ENCODE measurements around the gene OXER1. TPM values are rescaled to one million over a fixed set of nuclear protein-coding genes. Genes with fewer than 3 reads are reported as not detected.
A peak's percentile ranks its signal among the peaks of the same experiment; 100 is the strongest.

OXER1 gene
- total RNA-seq, 1 donor from 2014 or later: 0.32 TPM

- DNase-seq (ENCODE audit: low read depth): no peak
These were observed 30.5 kb upstream of the OXER1 start for GRCh38 chr2:42794271-42795046.

- no peak for DNase-seq (ENCODE audit: low read depth)
These were observed 29.7 kb upstream of the OXER1 start for GRCh38 chr2:42793334-42794270.

GRCh38 chr2:42792583-42793333, 28.8 kb upstream of the OXER1 start, which contains the start of gene HAAO:
TSS of gene HAAO (minus strand) at chr2:42792583. CDS start at chr2:42792536, 47 bp downstream.
- DNase-seq (ENCODE audit: low read depth): no peak

- no peak for DNase-seq (ENCODE audit: low read depth)
These were observed 28.2 kb upstream of the OXER1 start for GRCh38 chr2:42792087-42792582.

- no peak for DNase-seq (ENCODE audit: low read depth)
These were observed 27.7 kb upstream of the OXER1 start for GRCh38 chr2:42791606-42792005.

- DNase-seq (ENCODE audit: low read depth): no peak
These were observed 25.8 kb upstream of the OXER1 start for GRCh38 chr2:42789751-42790150.

- DNase-seq (ENCODE audit: low read depth): no peak
These were observed 24.9 kb upstream of the OXER1 start for GRCh38 chr2:42788882-42789281.

- DNase-seq (ENCODE audit: low read depth): no peak
These were observed 24.5 kb upstream of the OXER1 start for GRCh38 chr2:42788478-42788793.

- DNase-seq (ENCODE audit: low read depth): no peak
These were observed 24.0 kb upstream of the OXER1 start for GRCh38 chr2:42787788-42788477.

- no peak for DNase-seq (ENCODE audit: low read depth)
These were observed 23.5 kb upstream of the OXER1 start for GRCh38 chr2:42787424-42787787.

GRCh38 chr2:42786561-42787345, 22.8 kb upstream of the OXER1 start:
- DNase-seq (ENCODE audit: low read depth): no peak

- no peak for DNase-seq (ENCODE audit: low read depth)
These were observed 20.4 kb upstream of the OXER1 start for GRCh38 chr2:42784204-42784880.

- no peak for DNase-seq (ENCODE audit: low read depth)
These were observed 19.6 kb upstream of the OXER1 start for GRCh38 chr2:42783511-42783910.

- no peak for DNase-seq (ENCODE audit: low read depth)
These were observed 17.2 kb upstream of the OXER1 start for GRCh38 chr2:42781181-42781580.

- peak; percentile 68 for DNase-seq (ENCODE audit: low read depth)
These were observed 14.2 kb upstream of the OXER1 start for GRCh38 chr2:42777883-42778805.

GRCh38 chr2:42775810-42776209, 11.9 kb upstream of the OXER1 start:
- DNase-seq (ENCODE audit: low read depth): no peak

GRCh38 chr2:42775186-42775585, 11.3 kb upstream of the OXER1 start:
- DNase-seq (ENCODE audit: low read depth): no peak

GRCh38 chr2:42771546-42772153, 7.7 kb upstream of the OXER1 start:
- DNase-seq (ENCODE audit: low read depth): no peak

Data from myocyte (in vitro differentiated cells).